Astrocyte (in vitro differentiated cells and primary cell): ENCODE data around the gene ETNK1. TPM values are rescaled to one million over a fixed set of nuclear protein-coding genes. Genes with fewer than 3 reads are reported as not detected.

ENCODE experiments used
- DNase-seq: peaks from one replicate; pipeline ENCODE4 v3.0.0-alpha.2; 2010; ENCODE audit warnings: low read depth
- FAIRE-seq: peaks from 2 replicates; lab custom pipeline; 2011; peaks lifted over from hg19 to GRCh38; lab: Jason Lieb, UNC
- H2AFZ ChIP-seq: 2 replicates; pipeline ENCODE4 v1.6.0; 2012; ENCODE audit warnings: low read depth, low read length, inconsistent platforms
- H3K27ac ChIP-seq: 2 replicates; pipeline ENCODE4 v1.5.1; 2011; ENCODE audit warnings: low read depth, low read length, inconsistent platforms
- H3K27me3 ChIP-seq: 2 replicates; pipeline ENCODE4 v1.6.0; 2011; ENCODE audit warnings: low read length, inconsistent platforms; ENCODE audit not compliant: insufficient read depth
- H3K36me3 ChIP-seq: 2 replicates; pipeline ENCODE4 v1.5.1; 2011; ENCODE audit warnings: low read length, inconsistent platforms; ENCODE audit not compliant: insufficient read depth
- H3K4me1 ChIP-seq: 2 replicates; pipeline ENCODE4 v1.5.1; 2011; ENCODE audit warnings: low read length, inconsistent platforms; ENCODE audit not compliant: insufficient read depth
- H3K4me2 ChIP-seq: 2 replicates; pipeline ENCODE4 v1.6.0; 2012; ENCODE audit warnings: low read length, inconsistent platforms
- H3K4me3 ChIP-seq: 2 replicates; pipeline ENCODE4 v1.5.1; 2011; ENCODE audit warnings: low read depth, mild to moderate bottlenecking, low read length, inconsistent platforms; ENCODE audit not compliant: insufficient read depth
- H3K79me2 ChIP-seq: 2 replicates; pipeline ENCODE4 v1.6.0; 2012; ENCODE audit warnings: mild to moderate bottlenecking, low read length, inconsistent platforms; ENCODE audit not compliant: insufficient read depth
- H3K9ac ChIP-seq: 2 replicates; pipeline ENCODE4 v1.6.0; 2012; ENCODE audit warnings: mild to moderate bottlenecking, low read length, inconsistent platforms
- H3K9me3 ChIP-seq: 2 replicates; pipeline ENCODE4 v1.5.1; 2012; ENCODE audit warnings: low read depth, mild to moderate bottlenecking, low read length, inconsistent platforms; ENCODE audit not compliant: insufficient read depth
- H4K20me1 ChIP-seq: 2 replicates; pipeline ENCODE4 v1.6.0; 2012; ENCODE audit warnings: low read length, inconsistent platforms; ENCODE audit not compliant: insufficient read depth
- H3K27ac Mint-ChIP-seq: one replicate; pipeline ENCODE4 v1.8.0; 2021; ENCODE audit warnings: mild to moderate bottlenecking, mixed read lengths; ENCODE audit not compliant: unreplicated experiment
- H3K27me3 Mint-ChIP-seq: one replicate; pipeline ENCODE4 v1.8.0; 2021; ENCODE audit warnings: low read depth, mixed read lengths; ENCODE audit not compliant: unreplicated experiment
- H3K36me3 Mint-ChIP-seq: one replicate; pipeline ENCODE4 v1.8.0; 2021; ENCODE audit warnings: low read depth, mixed read lengths; ENCODE audit not compliant: unreplicated experiment
- H3K4me1 Mint-ChIP-seq: one replicate; pipeline ENCODE4 v1.8.0; 2021; ENCODE audit warnings: low read depth, mixed read lengths; ENCODE audit not compliant: unreplicated experiment
- H3K4me3 Mint-ChIP-seq: one replicate; pipeline ENCODE4 v1.8.0; 2021; ENCODE audit warnings: mild to moderate bottlenecking, moderate library complexity, mixed read lengths; ENCODE audit not compliant: unreplicated experiment
- H3K9me3 Mint-ChIP-seq: one replicate; pipeline ENCODE4 v1.8.0; 2021; ENCODE audit warnings: mild to moderate bottlenecking, mixed read lengths; ENCODE audit not compliant: unreplicated experiment
- EZH2 ChIP-seq: IDR thresholded peaks from 2 replicates; pipeline ENCODE4 v1.6.1; 2012; ENCODE audit warnings: mild to moderate bottlenecking, low read length, inconsistent platforms; ENCODE audit not compliant: insufficient read depth
- total RNA-seq: library from RNA; stranded (reverse); gene quantifications from 2 replicates; pipeline ENCODE4 v1.2.1, GENCODE V29; 2021
- TF ChIP-seq, protein P1 (sequence below): IDR thresholded peaks from 2 replicates; pipeline ENCODE4 v1.5.1; 2011; ENCODE audit warnings: low read depth, mild to moderate bottlenecking, inconsistent platforms, low read length, moderate library complexity; ENCODE audit not compliant: insufficient read depth

The ETNK1 gene
- total RNA-seq, 1 donor from 2014 or later: 50.0 TPM

DNA sequence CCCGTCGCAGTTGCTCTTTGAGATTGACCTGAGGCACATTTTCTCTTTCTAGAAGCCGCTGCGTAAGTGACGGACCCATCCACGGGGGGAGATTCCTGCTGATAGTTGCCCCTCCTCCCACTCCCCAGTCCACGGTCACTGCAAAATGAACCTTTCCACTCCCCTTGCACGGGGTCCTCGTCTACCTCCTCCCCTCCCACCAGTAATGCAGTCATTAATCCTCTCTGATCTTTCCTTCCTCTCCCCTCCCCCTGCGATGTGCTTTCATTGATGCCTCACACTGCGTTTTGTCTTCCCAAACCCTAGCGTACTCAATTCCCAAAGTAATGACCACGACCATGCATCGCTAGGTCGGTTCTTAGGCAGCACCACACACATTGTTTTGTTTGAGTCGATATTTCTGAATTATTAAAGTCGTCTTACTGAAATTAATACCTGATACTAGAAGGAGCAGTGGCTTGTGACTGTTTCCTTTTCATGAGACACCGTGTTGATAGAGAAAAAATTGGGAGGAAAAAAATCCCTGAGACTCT, 857 bp downstream of the ETNK1 start:
- Histone ChIP-seq H3K9ac (peak overlapping the region; percentile 99), H4K20me1 (peaks cover 10% of the 10 kb centered on the region), H3K4me3 (peak overlapping the region; percentile 100), H3K27ac (peak overlapping the region; percentile 96), H3K79me2 (peaks cover 54% of the 10 kb centered on the region), H2AFZ (peak overlapping the region; percentile 95), H3K27me3 (no peaks in the 10 kb centered on the region), H3K36me3 (no peaks in the 10 kb centered on the region), H3K9me3 (no peaks in the 10 kb centered on the region), H3K4me1 (peaks cover 15% of the 10 kb centered on the region), H3K4me2 (peak overlapping the region; percentile 92)
- H3K4me1 Mint-ChIP-seq: peaks cover 16% of the 10 kb centered on the region
- no peaks in the 10 kb centered on the region for H3K27me3 Mint-ChIP-seq
- no peak for FAIRE-seq
- peak overlapping the region; percentile 99 for H3K4me3 Mint-ChIP-seq
- DNase-seq: peak; percentile 33
- TF ChIP-seq EZH2: no peak
- TF ChIP-seq, protein P1, sequence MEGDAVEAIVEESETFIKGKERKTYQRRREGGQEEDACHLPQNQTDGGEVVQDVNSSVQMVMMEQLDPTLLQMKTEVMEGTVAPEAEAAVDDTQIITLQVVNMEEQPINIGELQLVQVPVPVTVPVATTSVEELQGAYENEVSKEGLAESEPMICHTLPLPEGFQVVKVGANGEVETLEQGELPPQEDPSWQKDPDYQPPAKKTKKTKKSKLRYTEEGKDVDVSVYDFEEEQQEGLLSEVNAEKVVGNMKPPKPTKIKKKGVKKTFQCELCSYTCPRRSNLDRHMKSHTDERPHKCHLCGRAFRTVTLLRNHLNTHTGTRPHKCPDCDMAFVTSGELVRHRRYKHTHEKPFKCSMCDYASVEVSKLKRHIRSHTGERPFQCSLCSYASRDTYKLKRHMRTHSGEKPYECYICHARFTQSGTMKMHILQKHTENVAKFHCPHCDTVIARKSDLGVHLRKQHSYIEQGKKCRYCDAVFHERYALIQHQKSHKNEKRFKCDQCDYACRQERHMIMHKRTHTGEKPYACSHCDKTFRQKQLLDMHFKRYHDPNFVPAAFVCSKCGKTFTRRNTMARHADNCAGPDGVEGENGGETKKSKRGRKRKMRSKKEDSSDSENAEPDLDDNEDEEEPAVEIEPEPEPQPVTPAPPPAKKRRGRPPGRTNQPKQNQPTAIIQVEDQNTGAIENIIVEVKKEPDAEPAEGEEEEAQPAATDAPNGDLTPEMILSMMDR: no peak
- H3K9me3 Mint-ChIP-seq: no peaks in the 10 kb centered on the region
- peak overlapping the region; percentile 94 for H3K27ac Mint-ChIP-seq
- H3K36me3 Mint-ChIP-seq: no peaks in the 10 kb centered on the region

GRCh38 chr12:22626406-22626805, 1.4 kb downstream of the ETNK1 start:
- Mint-ChIP-seq H3K27ac (peak overlapping the region; percentile 94), H3K27me3 (no peaks in the 10 kb centered on the region), H3K4me1 (peaks cover 16% of the 10 kb centered on the region), H3K9me3 (no peaks in the 10 kb centered on the region), H3K36me3 (no peaks in the 10 kb centered on the region), H3K4me3 (peak overlapping the region; percentile 99)
- peak overlapping the region; percentile 99 for H3K9ac ChIP-seq
- peaks cover 10% of the 10 kb centered on the region for H4K20me1 ChIP-seq
- TF ChIP-seq, protein P1: no peak
- TF ChIP-seq EZH2: no peak
- no peak overlapping the region for H2AFZ ChIP-seq
- H3K27ac ChIP-seq: peak overlapping the region; percentile 96
- no peaks in the 10 kb centered on the region for H3K9me3 ChIP-seq
- no peak for FAIRE-seq
- peaks cover 55% of the 10 kb centered on the region for H3K79me2 ChIP-seq
- H3K36me3 ChIP-seq: no peaks in the 10 kb centered on the region
- DNase-seq: peak; percentile 44
- H3K4me1 ChIP-seq: peaks cover 15% of the 10 kb centered on the region
- H3K4me3 ChIP-seq: peak overlapping the region; percentile 100
- H3K4me2 ChIP-seq: peak overlapping the region; percentile 92
- H3K27me3 ChIP-seq: no peaks in the 10 kb centered on the region

- peaks cover 15% of the 10 kb centered on the region for H3K4me1 ChIP-seq
- H3K27ac ChIP-seq: peak overlapping the region; percentile 96
- Mint-ChIP-seq H3K4me3 (peak overlapping the region; percentile 99), H3K27me3 (no peaks in the 10 kb centered on the region), H3K36me3 (no peaks in the 10 kb centered on the region), H3K27ac (no peak overlapping the region), H3K9me3 (no peaks in the 10 kb centered on the region), H3K4me1 (peaks cover 17% of the 10 kb centered on the region)
- H3K27me3 ChIP-seq: no peaks in the 10 kb centered on the region
- FAIRE-seq (no peak), DNase-seq (no peak)
- H3K4me3 ChIP-seq: peak overlapping the region; percentile 100
- H4K20me1 ChIP-seq: peaks cover 10% of the 10 kb centered on the region
- peaks cover 64% of the 10 kb centered on the region for H3K79me2 ChIP-seq
- H3K4me2 ChIP-seq: peak overlapping the region; percentile 92
- H3K9me3 ChIP-seq: no peaks in the 10 kb centered on the region
- TF ChIP-seq, protein P1: no peak
- no peak for TF ChIP-seq EZH2
- H3K9ac ChIP-seq: peak overlapping the region; percentile 99
- H2AFZ ChIP-seq: no peak overlapping the region
- H3K36me3 ChIP-seq: no peaks in the 10 kb centered on the region
Observed at GRCh38 chr12:22627371-22627770, 2.4 kb downstream of the ETNK1 start.
